ENCODE results near the gene UTS2B.

DNA sequence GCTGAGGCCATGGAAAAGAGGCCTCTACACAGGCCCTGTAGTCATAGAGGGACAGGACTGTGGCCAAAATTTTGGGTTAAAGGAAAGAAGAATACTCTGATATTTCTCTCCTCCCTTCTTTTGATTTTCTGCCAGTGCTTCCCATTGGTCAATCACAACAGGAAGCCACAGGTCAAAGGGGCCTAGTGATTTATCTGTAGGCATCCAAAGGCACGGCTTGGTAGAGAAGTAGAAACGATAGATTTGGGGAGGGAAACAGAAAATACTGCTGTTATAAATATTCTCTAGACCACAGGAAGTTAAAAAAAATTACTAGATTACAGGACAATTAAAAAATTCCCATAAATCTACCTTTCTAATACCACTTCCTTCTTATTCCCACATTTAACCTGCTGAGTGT is 2.8 kb downstream of the UTS2B start:
- TF ChIP-seq POLR2A (IDR thresholded peaks at IDR 0.05) (no peak), EP300 (IDR thresholded peaks at IDR 0.05) (no peak), CTCF (IDR thresholded peaks at IDR 0.05) (no peak)

Data from ovary (tissue), 3 donors.